Posterior cingulate gyrus (tissue), 11 donors: ENCODE measurements around the gene HIC2.
"Not testable (repeated sequence)": the region's sequence is repeated elsewhere in the genome, so short reads cannot be mapped to it uniquely, and the experiment has no call there.

ENCODE experiments used
- DNase-seq, 10 donors: peaks; one replicate each; pipeline versions ENCODE4 v3.0.0 to v3.0.0-alpha.2; 2020 to 2021; ENCODE audit warnings: mixed read lengths in 3 of 10
- intact Hi-C: fragments of 100-400 bp; cut with DNase I; formaldehyde crosslinking; loops from one replicate; pipeline ENCODE4 v1.15.1; 2023

Gene HIC2

GRCh38 chr22:21447694-21448402 is 30.7 kb downstream of the HIC2 start:
- peak in 5 of 10 donors; percentile 3 to 74 (median 37) for DNase-seq
- intact Hi-C loops = no loop called here

- intact Hi-C loops = no loop called here
- DNase-seq = peak in 3 of 10 donors; percentile 3 to 59 (median 44)
Observed at GRCh38 chr22:21448627-21449416, 31.7 kb downstream of the HIC2 start.

GRCh38 chr22:21449531-21450319 is 32.6 kb downstream of the HIC2 start:
- intact Hi-C loops = no loop called here
- DNase-seq = peak in 5 of 10 donors; percentile 5 to 83 (median 71)

GRCh38 chr22:21450320-21450831 is 33.2 kb downstream of the HIC2 start:
- intact Hi-C loops = no loop called here
- DNase-seq = peak in 5 of 10 donors; percentile 5 to 80 (median 52)

- intact Hi-C loops = no loop called here
- peak in 3 of 10 donors; percentile 16 to 57 (median 22) for DNase-seq
Observed at GRCh38 chr22:21450858-21451353, 33.7 kb downstream of the HIC2 start.

- intact Hi-C loops = no loop called here
- DNase-seq = peak in 4 of 10 donors; percentile 3 to 40 (median 22)
Observed at GRCh38 chr22:21451545-21452520, 34.7 kb downstream of the HIC2 start.

- DNase-seq = peak in 2 of 10 donors; percentile 17 to 46
Observed at GRCh38 chr22:21452666-21453065, 35.5 kb downstream of the HIC2 start.

GRCh38 chr22:21454998-21455333 is 37.8 kb downstream of the HIC2 start:
- intact Hi-C loops = not testable (repeated sequence)
- peak in 2 of 10 donors; percentile 3 to 5 for DNase-seq

More at GRCh38 chr22:21452666-21453065, 35.5 kb downstream of the HIC2 start:
- intact Hi-C loops = not testable (repeated sequence)

- DNase-seq = peak in 3 of 10 donors; percentile 50 to 68 (median 65)
- intact Hi-C loops = no loop called here
Observed at GRCh38 chr22:21455334-21456089, 38.3 kb downstream of the HIC2 start.

- intact Hi-C loops = no loop called here
- peak in 3 of 10 donors; percentile 55 to 69 (median 55) for DNase-seq
Observed at GRCh38 chr22:21457023-21457787, 40.0 kb downstream of the HIC2 start.

GRCh38 chr22:21462672-21463071 is 45.5 kb downstream of the HIC2 start:
- DNase-seq, intact Hi-C loops: not testable (repeated sequence)

- DNase-seq, intact Hi-C loops: not testable (repeated sequence)
Observed at GRCh38 chr22:21467337-21468193, 50.4 kb downstream of the HIC2 start, which contains the start of gene TMEM191C. TSS of gene TMEM191C (plus strand) at chr22:21467387. CDS start at chr22:21467460, 73 bp downstream.

- peak; percentile 64 to 98 (median 85) for DNase-seq
Observed at GRCh38 chr22:21468194-21469096, 51.3 kb downstream of the HIC2 start.

GRCh38 chr22:21469097-21469994 is 52.2 kb downstream of the HIC2 start:
- intact Hi-C loops = not testable (repeated sequence)
- peak in 3 of 10 donors; percentile 33 to 76 (median 52) for DNase-seq

More at GRCh38 chr22:21468194-21469096, 51.3 kb downstream of the HIC2 start:
- intact Hi-C loops = not testable (repeated sequence)
